RWPE2 (cell line): ENCODE measurements around the gene HOXC5.

Source experiments
- ATAC-seq: fragments of 200-7000 bp; cut with Tn5 transposase; 3 replicates; pipeline ENCODE4 v1.9.1; 2021; ENCODE audit warnings: low read depth
- DNase-seq: peaks from one replicate; pipeline ENCODE4 v3.0.0-alpha.2; 2020; ENCODE audit warnings: low spot score
- H3K27ac ChIP-seq: fragments of 450-650 bp; 2 replicates; pipeline ENCODE4 v1.5.1; 2017; ENCODE audit warnings: mild to moderate bottlenecking; ENCODE audit not compliant: poor library complexity, severe bottlenecking
- H3K27me3 ChIP-seq: fragments of 250-450 bp; sonication (Bioruptor Pico); 2 replicates; pipeline ENCODE4 v1.5.1; 2021; ENCODE audit warnings: mild to moderate bottlenecking, moderate library complexity; ENCODE audit not compliant: insufficient read depth, poor library complexity, severe bottlenecking
- H3K36me3 ChIP-seq: fragments of 250-450 bp; sonication (Bioruptor Pico); 2 replicates; pipeline ENCODE4 v1.5.1; 2020; ENCODE audit warnings: low read depth, mild to moderate bottlenecking, moderate library complexity
- H3K4me1 ChIP-seq: fragments of 250-450 bp; sonication (Bioruptor Pico); 2 replicates; pipeline ENCODE4 v1.5.1; 2021; ENCODE audit warnings: mild to moderate bottlenecking, moderate library complexity; ENCODE audit not compliant: insufficient read depth, poor library complexity, severe bottlenecking
- H3K4me3 ChIP-seq: fragments of 250-450 bp; sonication (Bioruptor Pico); 2 replicates; pipeline ENCODE4 v1.5.1; 2021; ENCODE audit warnings: mild to moderate bottlenecking, moderate library complexity; ENCODE audit not compliant: severe bottlenecking
- H3K9me3 ChIP-seq: fragments of 250-450 bp; sonication (Bioruptor Pico); 2 replicates; pipeline ENCODE4 v1.5.1; 2021; ENCODE audit warnings: mild to moderate bottlenecking, moderate library complexity; ENCODE audit not compliant: severe bottlenecking
- CTCF ChIP-seq: fragments of 450-650 bp; IDR thresholded peaks from one replicate; pipeline ENCODE4 v1.5.1; 2017; ENCODE audit warnings: mild to moderate bottlenecking, moderate library complexity; ENCODE audit not compliant: poor library complexity, severe bottlenecking

HOXC5 gene

GRCh38 chr12:53998110-53998899, 34.5 kb upstream of the HOXC5 start:
- ATAC-seq = no peak
- Histone ChIP-seq H3K9me3 (no peaks in the 10 kb centered on the region), H3K27ac (no peak overlapping the region), H3K4me1 (no peaks in the 10 kb centered on the region), H3K4me3 (no peak overlapping the region), H3K27me3 (peaks cover 93% of the 10 kb centered on the region), H3K36me3 (no peaks in the 10 kb centered on the region)
- no peak for TF ChIP-seq CTCF
- no peak for DNase-seq

GRCh38 chr12:53998900-53999236, 34.0 kb upstream of the HOXC5 start:
- Histone ChIP-seq H3K27me3 (peaks cover 90% of the 10 kb centered on the region), H3K4me3 (peak overlapping the region; percentile 44), H3K4me1 (no peaks in the 10 kb centered on the region), H3K9me3 (no peaks in the 10 kb centered on the region), H3K27ac (no peak overlapping the region), H3K36me3 (no peaks in the 10 kb centered on the region)
- TF ChIP-seq CTCF = no peak
- DNase-seq (no peak), ATAC-seq (no peak)

GRCh38 chr12:53999559-54000115, 33.2 kb upstream of the HOXC5 start:
- Histone ChIP-seq H3K4me3 (peak overlapping the region; percentile 44), H3K27ac (peak overlapping the region; percentile 20), H3K9me3 (no peaks in the 10 kb centered on the region), H3K4me1 (no peaks in the 10 kb centered on the region), H3K27me3 (peaks cover 90% of the 10 kb centered on the region), H3K36me3 (no peaks in the 10 kb centered on the region)
- TF ChIP-seq CTCF = no peak
- DNase-seq = no peak
- 0 out of 3 replicates have a peak, but pooled peaks have one; percentile 5 for ATAC-seq

- H3K27ac ChIP-seq = peak within 1 kb of the TSS; percentile 20
- DNase-seq (no peak), ATAC-seq (peak; percentile 29)
- no peaks in the 10 kb centered on the region for H3K9me3 ChIP-seq
- no peak for TF ChIP-seq CTCF
- H3K4me3 ChIP-seq = peak within 1 kb of the TSS; percentile 44
- no peaks in the 10 kb centered on the region for H3K36me3 ChIP-seq
- no peaks in the 10 kb centered on the region for H3K4me1 ChIP-seq
- peaks cover 90% of the 10 kb centered on the region for H3K27me3 ChIP-seq
Measured at GRCh38 chr12:54000116-54001114, 32.4 kb upstream of the HOXC5 start, which contains the start of gene HOXC9. Gene HOXC9, plus strand, starts transcription at chr12:54000161. Its CDS starts 28 bp downstream, at chr12:54000189.
